CD4-positive, alpha-beta T cell treated with Interleukin-4 for 1 hour (primary cell): ENCODE results near the gene MAJIN.
"Not testable (repeated sequence)": the region's sequence is repeated elsewhere in the genome, so short reads cannot be mapped to it uniquely, and the experiment has no call there.

ENCODE experiments used
- DNase-seq, 2 donors: peaks; one replicate each; pipeline ENCODE4 v3.0.0-alpha.2; 2020 to 2022

The MAJIN gene

DNA sequence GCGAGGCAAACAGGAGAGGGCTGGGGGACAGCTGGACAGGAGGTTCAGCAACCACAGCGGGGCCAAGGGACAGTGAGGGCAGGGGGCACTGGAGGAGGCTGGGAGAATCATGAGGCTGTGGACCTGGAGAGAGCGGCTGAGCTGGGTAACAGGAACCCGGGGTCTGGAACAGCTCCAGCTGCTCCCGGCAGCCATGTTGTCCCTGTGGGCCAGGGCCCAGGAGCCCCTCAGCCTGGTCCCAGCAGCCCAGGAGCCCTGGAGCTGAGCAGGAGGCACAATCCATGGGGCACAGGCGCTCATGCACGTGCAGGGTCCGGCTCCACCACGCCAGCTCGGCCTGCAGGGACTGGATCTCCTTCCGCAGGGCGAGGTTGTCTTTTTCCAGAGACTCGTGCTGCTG is 17.5 kb upstream of the MAJIN start:
- DNase-seq, result no peak

DNA sequence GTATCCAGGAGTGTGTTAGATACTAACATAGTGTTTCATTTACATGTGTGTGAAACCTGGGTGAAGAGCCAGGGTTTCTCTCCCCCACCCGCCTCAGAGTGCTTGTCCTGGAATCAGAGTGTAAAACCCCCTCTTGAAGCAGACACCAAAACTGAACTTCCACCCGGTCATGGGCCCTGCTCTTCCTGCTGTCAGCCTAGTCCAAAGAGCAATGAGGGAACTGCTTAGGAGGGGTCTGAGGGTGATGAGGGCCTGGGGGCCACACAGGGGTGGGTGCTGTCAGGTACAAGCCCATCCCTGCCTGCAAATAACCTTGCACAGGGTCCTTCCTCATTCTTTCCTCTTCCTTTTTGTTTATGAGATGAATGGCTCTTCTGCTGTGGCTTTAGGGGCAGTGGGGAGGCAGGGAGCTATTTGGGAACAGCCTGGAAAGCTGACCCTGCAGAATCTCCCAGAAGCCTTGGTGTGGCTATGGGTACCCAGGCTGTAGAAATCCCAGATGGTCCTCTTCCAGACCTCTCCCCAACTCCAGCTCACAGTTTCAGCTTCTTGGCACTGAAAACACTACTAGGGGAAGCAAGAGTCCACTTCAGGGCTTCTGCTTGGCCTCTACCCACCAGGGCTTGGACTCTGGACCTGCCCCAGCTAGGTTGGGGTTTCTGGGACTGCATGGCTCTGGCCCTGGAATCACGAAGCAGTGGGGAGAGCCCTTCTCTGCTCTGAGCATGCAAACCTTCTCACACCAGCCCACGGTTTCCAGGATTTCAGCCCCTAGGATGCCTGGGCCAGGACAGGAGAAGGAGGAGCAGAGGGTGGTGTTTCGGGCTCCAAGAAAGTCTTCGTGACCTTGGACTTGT is 16.3 kb upstream of the MAJIN start:
- no peak for DNase-seq

DNA sequence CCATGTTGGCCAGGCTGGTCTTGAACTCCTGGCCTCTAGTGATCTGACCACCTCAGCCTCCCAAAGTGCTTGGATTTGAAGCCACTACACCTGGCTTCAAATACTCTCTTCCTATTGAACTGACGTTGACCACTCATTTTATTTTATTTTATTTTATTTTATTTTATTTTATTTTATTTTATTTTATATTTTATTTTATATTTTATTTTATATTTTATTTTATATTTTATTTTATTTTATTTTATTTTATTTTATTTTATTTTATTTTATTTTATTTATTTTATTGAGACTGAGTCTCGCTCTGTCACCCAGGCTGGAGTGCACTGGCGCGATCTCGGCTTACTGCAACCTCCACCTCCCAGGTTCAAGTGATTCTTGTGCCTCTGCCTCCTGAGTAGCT is 11.4 kb upstream of the MAJIN start:
- DNase-seq, result not testable (repeated sequence)

DNA sequence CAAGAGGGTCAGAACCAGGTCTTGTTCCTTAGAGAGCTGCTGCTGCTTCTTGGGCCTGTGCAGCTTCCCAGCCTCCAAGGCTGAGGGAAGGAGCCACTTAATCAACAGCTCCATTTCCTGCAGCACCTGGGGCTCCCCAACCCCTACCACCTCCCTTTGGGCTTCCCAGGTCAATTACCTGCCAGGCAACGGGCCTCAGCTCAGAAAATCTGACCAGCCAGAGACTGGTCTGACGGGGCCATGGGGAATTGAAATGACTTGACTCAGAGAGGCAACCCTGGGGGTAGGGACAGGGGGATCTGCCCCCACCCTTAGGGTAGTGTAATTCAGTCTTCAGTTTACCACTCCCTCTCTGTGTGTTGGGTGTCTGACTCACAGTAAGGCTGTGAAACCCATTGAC is 4.7 kb upstream of the MAJIN start:
- no peak for DNase-seq

DNA sequence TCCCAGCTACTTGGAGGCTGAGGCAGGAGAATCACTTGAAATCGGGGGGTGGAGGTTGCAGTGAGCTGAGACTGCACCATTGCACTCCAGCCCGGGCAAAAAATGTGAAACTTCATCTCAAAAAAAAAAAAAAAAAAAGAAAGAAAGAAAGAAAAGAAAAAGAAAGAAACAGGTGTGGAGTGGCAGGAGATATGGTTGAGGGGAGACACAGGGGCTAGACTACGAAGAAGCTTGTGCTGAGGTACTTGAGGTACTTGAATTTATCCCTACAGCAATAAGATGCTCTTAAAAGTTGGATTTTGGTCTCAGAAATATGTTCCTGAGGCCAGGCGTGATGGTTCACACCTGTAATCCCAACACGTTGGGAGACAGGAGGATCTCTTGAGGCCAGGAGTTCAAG is 2.2 kb upstream of the MAJIN start:
- no peak for DNase-seq

DNA sequence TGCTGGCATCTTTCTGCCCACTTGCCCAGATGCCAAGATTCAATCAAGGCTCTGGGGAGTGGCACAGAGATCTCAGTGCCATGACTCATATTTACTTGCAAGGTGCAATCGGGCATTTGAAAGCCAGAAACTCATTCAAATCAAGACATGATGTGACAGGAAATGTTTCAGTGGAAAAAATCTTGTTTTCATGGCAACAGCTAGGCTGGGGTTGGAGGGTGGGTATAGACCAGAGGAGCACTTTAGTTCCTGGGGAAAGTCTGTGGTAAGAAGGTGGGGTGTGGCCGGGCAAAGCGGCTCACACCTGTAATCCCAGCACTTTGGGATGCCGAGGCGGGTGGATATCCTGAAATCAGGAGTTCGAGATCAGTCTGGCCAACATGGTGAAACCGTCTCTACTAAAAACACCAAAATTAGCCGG is 1.2 kb downstream of the MAJIN start:
- DNase-seq, result peak in 1 of 2 donors; percentile 9

DNA sequence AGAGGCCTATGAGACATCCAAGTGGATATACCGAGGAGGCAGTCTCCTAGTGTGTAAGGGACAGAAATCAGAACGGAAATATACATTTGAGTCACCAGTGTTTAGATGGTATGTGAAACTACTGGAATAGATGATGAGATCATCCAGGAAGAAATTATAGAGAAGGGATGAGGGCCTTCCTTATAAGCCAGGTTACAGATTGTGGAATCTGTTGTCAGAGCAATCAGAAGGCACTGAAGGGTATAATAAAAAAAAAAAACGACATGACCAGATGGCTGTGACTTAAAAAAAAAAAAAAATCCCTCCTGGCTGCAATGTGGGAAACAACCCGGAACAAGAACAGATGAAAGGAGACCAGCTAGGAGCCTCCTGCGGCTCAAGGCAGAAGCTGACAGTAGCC is 2.7 kb downstream of the MAJIN start:
- DNase-seq, result no peak

DNA sequence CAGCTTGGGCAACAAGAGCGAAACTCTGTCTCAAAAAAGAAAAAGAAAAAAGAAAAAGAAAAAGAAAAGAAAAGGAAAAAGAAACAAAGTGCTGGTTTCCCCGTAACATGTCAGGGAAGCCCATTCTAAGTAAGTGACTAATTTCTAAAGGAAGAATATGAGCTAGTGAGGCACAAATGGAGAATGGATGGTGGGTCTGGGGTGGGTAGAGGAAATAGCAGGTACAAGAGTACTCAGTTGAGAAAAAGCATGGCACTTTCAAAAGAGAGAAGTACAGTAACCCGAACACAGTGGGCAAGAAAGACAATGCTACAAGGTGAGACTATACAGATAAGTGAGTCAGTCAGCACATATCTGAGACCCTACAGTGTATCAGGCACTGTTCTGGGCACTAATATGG is 4.5 kb downstream of the MAJIN start:
- no peak for DNase-seq

DNA sequence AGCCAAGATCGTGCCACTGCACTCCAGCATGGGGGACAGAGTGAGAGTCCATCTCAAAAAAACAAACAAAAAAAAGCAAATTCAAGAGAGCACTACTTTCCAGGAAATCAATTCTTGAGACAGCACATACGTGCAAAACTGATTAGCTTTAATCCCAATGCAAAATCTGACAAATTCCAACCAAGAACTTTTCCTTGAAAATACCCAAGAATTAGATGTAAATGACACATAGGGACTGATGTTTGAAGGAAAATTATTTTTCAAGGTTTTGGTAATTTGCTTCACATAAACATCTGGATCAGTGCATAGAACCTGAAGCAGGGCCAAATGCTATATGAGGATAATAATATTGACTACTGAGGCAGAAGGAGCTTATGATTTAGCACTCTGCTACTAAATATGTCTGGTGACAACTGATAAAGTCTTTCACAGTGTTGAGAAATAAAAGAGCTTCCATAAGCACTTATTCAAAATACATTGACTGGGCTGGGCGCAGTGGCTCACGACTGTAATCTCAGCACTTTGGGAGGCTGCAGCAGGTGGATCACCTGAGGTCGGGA is 8.8 kb downstream of the MAJIN start:
- DNase-seq, result no peak

DNA sequence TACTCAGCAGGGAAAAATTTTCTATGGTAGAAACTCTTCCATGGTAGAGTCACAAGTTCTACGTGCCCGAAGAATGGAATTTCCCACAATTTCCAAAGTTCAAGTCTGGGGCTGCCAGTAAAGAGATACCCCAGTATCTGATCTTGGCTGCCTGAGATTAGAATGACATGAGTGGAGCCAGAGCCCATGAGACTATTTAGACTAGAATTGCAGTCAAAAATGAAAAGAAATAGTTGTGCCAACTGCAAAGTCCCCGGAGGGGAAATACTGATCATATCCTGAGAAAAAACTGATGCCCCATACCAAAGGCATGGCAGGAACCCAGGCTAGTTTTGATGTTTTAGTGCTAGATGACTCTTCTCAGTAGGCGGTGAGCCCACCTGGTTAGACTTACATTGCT is 11.2 kb downstream of the MAJIN start:
- no peak for DNase-seq

DNA sequence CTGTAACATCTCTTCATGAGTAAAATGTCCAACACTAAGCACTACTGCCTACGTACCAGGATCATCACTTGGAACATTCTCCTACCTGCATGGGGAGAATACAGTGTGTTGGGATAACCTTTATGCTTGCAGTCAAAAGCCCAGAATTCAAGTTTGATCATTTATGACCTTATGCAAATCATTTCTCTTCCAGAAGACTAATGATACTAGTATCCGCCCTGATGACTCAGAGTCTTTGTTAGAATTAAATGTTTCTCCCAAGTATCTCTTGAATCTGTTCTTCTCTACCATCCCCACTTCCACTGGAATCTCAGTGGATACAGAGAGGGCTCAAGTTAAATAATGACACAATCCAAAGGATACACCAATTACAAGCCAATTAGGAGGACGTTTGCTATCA is 12.4 kb downstream of the MAJIN start:
- no peak for DNase-seq

DNA sequence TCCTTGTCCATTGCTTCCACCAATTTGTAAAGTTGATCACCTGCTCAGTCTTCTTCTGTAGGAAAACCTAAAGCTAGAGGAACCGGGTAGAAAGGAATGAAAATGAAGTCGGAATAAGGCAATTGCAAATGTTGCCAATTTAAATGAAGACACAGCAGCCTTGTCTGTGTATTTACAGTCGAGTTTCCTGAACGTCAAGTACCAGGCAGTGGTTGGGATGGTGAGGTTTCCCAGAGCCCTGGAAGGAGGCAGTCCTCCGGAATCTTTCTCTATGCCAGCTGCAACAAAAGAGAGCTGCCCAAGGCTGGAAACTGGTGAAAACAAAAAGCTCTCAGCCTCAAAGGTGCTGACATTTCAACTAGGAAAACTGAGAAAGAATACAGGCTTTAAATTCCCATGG is 17.7 kb downstream of the MAJIN start:
- no peak for DNase-seq

DNA sequence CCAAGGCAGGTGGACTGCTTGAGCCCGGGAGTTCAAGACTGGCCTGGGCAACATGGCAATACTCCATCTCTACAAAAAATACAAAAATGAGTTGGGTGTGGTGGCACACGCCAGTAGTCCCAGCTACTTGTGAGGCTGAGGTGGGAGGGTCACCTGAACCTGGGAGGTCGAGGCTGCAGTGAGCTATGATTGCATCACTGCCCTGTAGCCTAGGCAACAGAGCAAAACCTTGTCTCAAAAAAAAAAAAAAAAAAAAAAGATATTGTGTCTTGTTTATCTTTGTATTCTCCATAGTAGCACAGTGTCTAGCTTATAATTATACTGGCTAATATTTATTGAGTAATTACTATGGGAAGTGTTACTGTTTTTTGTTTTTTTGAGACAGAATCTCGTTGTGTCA is 20.4 kb downstream of the MAJIN start:
- no peak for DNase-seq

DNA sequence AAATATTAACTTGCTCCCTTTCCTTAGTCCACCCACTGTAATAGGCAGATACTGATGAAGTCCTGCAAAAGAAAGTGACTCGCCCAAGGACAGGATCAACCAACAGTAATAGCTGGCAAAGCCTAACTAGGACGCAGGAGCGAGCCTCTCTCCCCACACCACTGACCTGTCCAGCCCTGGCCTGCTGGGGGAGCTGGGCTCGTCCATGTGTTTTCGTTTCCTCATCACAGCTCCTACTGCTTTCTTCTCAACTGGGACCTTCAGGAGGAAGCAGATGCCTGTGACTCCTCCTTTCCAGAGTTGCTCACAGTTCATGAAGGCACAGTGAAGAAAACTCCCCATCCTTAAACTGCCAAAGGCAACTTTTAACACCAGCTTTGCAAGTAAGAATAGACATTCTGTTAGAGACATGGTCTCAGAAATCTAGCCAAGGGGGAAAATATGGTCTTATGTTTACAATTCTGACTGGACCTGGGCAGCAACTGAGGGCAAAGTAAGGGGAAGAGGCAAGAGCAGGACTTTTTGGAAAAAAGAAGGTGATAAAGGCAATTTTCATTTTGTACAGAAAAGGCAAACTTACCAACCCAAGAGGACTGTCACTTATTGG is 24.6 kb downstream of the MAJIN start:
- DNase-seq, result no peak

DNA sequence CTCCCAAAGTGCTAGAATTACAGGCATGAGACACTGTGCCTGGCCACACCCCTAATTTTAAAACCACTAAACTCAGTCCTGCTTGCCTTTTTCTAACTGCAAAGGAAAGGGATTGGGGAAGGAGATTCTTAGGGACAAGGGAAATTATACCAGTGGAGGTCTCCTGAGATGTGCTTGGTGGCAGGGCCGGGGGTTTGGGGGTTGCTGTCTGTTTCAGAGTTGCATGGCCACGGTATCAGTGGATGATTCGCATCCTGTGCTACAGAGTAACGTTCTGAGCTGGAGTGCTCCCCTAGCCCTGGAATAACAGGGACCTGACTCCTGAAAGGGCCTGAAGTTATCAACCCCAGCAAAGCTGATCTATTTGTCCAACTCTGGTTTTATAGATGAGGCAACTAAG is 35.4 kb downstream of the MAJIN start:
- no peak for DNase-seq

DNA sequence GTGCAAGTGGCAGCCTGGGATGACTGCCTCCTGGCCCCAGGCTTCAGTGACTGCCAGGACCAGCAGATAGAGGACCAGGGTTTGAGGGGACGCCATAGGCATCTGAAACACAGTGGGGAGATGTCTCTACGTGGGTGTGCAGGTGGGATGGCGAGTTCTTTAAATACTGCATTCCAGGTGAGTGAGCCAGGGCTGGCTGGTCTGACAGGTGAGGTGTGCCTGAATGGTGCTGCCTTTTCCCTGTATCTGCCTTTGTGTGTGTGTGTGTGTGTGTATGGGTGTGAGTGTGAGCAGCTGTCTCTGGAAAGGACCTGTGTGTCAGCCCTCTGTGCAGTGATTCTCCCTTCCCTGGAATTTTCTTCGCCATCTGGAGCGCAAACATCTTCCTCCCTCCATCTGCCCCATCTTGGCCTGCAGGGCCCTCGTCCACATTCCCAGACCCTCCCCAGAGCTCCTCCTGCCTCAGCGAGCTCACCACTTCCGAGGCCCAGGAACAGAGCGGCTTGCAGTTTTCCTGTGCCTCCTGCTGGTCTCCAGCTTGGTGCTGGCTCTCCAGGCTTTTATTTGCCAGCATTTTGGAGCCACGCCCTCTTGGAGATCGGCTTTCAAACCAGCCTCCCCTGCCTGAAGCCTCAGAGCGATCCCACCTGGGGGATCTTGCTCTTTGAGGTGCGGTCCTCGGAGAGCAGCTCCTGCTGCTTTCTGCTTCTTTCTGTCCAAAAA is 36.4 kb downstream of the MAJIN start, which contains the start of gene GPHA2:
GPHA2 (minus strand) TSS at position 535 of the 723 bp plus-strand sequence; CDS start at position 102, 433 bp downstream.
- DNase-seq, result no peak

DNA sequence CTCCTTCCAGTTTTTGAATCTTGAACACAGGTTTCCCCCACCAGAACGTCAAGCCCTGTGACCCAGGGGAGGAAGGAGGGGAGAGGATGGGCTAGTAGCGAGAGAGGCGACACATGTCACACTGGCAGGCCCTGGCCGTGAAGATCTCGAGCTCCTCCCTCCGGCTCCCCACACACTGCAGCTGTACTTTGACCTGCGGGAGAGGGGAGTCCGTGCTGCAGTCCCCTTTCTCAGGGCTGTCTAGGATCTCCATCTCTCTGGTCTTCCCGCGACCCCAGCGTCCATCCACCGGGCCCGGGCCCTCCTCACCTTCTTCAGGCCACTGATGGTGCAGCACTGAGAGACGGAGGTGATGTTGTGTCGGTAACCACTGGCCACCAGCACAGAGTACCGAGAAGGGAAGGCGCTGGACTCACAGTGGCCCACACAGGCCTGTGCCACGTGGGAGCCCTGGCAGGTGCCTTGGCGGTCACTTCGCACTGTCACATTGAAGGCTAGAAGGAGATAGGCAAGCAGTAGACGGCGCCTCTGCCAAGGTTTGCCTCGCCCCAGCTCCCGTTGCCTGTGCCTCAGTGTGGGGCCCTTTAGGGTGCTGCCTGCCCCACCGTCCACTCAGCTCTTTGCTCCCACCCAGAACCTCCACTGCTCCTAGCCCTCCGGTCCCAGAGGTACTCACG is 37.1 kb downstream of the MAJIN start:
- DNase-seq, result no peak

DNA sequence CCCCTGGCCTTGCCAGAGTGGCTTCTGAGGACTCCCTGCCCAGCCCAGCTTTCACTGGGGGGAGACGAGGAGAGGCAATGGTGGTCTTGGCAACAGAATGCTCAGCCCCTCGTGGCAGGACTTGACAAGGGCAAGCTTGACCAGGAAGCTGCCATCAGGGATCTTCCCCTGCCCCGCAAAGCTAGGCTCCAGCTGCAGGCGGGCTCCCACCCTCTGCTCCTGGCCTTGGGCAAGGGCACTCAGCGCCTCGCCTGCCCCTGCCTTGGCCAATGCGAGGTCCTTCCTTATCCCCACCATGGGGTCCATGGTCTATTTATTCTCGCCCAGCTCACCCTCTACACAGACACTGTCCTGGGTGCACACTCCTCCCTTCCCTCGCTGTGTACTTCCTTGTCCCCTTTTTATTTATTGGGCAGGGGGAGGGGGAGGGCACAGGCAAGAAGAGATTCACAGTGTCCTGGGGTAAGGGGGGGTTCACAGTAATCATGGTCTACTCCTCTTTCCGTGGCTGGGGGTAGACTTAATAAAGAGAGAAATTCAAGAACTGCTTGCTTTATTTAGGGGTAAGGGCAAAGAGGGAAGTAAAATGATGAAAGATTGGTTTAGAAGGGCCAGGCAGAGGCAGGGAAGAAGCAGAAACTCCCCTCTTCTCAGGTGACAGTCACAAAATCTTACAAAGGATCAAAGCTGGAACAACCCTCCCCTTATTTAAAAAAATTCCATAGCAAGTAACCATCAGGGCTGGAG is 37.8 kb downstream of the MAJIN start:
- no peak for DNase-seq

DNA sequence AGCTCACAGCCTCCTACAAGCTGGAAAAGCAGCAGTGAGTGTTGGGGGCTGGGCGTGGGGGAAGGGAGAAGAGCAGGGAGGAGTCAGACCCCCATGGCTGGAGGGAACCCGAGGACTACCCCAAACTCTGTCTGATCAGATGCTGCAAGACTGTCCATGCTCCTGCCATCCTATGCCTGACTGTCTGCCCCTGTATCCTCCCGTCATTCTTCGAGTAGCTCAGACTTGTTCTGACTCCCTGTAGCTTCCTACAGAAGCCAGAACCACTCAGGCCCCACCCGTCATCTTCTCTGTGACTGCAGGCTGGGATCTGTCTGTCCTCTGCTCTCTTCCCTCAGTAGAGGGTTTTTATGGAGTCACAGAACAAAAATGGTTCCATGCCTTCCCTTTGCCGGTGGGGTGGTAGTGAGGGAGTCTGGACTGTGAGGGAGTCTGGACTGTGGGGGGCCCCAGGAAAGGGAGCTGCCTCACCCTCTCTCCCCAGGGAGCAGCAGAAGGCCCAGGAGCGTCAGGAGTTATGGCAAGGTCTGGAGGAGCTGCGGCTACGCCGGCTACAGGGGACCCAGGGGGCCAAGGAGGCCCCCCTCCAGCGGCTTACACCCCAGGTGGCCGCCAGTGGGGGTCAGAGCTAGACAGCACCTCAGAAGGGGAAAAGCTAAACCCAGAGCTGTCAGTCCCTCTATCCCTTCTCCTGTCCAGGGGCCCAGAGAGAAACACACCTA is 38.5 kb downstream of the MAJIN start:
- DNase-seq, result no peak

DNA sequence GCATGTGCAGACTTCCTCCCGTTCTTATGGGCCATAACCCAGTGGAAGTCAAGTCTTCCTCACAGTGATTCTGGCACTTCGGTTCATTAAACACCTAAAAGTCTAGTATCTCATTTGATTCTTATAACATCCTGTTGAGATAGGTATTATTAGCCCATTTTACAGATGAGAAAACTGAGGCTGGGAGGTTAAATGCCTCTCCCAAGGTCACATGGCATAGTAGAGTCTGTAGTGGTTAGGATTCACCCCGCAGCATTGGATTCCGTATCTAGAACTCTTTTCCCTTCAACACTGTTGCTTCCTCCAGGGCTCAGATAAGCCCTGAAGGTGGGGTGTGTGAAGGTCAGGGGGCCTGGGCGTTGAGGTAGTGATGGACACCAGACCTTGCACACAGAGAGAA is 39.6 kb downstream of the MAJIN start:
- no peak for DNase-seq

DNA sequence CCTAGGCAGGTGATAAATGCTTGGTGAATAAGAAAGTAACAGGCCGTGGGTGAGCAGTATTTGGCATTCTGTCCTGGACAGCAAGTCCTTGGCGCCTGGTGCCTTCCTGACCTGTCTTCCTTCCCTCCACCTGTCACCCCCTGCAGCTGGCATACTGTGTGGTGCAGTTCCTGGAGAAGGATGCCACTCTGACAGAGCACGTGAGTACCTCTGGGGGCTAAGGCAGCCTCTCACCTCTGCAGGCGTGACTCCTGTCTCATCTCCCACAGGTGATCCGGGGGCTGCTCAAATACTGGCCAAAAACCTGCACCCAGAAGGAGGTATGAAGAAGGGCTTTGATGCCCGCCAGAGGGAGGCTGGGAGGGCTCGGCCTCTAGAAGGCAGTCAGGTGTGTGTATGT is 40.6 kb downstream of the MAJIN start:
- DNase-seq, result no peak

DNA sequence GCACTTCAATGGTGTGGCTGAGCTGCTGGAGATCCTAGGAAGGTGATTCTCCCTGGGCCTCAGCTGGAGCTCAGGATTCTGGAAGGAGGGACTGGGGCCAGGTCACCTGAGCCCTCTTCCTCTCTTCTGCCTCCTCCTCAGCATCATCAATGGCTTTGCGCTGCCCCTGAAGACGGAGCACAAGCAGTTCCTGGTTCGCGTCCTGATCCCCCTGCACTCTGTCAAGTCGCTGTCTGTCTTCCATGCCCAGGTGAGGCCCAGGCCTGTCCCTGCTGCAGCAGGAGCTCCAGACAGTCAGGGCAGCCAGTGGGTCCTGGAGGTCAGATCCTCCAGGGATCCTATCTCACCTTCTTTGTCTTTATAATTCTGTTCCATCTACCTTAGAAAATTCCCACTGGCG is 41.6 kb downstream of the MAJIN start:
- no peak for DNase-seq
